Renal cortex interstitium (tissue), 11 donors: ENCODE measurements around the gene SLC16A6. TPM values are rescaled to one million over a fixed set of nuclear protein-coding genes. Genes with fewer than 3 reads are reported as not detected.
"Not testable (repeated sequence)": the region's sequence is repeated elsewhere in the genome, so short reads cannot be mapped to it uniquely, and the experiment has no call there.

Experiments used
- DNase-seq, 11 donors: peaks; one replicate each; pipeline ENCODE4 v3.0.0-alpha.2; 2013; ENCODE audit warnings: low read depth in 9 of 11, low spot score in 4 of 11; ENCODE audit errors: extremely low read depth in 1 of 11
- polyA plus RNA-seq, 3 donors: library from polyadenylated mRNA; unstranded; fragments of 120-200 nt; gene quantifications; one replicate each; pipeline ENCODE4 v1.2.1, GENCODE V29; 2013; ENCODE audit not compliant: insufficient read length in 3 of 3

SLC16A6 gene
- polyA plus RNA-seq, 3 donors = 0.73 to 1.6 (median 0.83) TPM

DNA sequence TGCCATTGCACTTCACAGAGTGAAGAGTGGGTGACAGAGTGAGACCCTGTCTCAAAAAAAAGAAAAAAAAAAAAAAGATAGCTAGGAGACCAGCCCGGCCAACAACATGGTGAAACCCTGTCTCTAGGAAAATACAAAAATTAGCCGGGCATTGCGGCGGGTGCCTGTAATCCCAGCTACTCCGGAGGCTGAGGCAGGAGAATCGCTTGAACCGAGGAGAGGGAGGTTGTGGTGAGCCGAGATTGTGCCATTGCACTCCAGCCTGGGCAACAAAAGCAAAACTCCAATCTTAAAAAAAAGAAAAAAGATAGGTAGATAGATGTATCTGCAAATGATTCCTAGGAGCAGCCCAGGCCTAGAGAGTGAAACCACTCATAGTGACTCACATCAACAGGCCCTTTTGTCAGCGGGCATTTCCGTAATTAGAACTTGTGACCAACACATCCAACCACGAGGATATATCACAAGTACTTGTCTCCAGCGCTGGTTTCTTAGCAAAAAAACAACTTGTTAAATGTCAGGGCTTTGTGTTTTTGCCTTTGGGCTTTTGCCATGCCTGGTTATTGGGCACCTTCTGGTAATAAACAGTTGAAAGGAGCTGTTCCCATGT, 56.1 kb downstream of the SLC16A6 start:
- DNase-seq = not testable (repeated sequence)

DNA sequence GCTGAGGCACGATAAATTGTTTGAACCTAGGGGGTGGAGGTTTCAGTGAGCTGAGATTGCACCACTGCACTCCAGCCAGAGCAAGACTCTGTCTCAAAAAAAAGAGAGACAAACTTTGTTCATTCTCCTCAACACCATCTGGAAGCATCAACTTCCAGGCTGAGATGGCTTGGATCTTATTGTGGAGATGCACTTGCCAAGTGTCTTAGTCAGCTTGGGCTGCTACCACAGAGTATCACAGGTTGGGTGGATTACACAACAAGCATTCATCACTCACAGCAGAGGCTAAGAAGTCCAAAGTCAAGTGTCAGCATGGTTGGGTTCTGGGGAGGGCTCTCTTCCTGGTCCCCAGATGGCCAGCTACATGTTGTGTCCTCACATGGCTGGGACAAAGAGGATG, 58.2 kb downstream of the SLC16A6 start:
- not testable (repeated sequence) for DNase-seq

DNA sequence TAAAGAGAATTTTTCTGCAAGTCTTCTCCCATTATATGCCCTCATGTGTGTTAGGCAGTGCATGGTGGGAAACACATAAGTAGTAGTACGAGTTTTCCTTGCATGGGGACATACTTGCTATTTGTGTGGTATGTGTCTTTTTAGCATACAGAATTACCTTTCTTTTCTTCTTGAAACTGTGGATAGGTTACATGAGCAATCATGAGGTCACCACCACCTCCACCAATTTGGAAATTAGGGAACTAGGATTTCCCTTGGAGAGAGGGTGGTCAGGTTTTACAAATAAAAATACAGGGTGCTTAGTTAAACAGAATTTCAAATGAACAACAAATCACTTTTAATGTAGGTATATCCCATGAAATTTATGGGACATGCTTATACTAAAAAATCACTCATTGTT, 59.4 kb downstream of the SLC16A6 start:
- DNase-seq = no peak

DNA sequence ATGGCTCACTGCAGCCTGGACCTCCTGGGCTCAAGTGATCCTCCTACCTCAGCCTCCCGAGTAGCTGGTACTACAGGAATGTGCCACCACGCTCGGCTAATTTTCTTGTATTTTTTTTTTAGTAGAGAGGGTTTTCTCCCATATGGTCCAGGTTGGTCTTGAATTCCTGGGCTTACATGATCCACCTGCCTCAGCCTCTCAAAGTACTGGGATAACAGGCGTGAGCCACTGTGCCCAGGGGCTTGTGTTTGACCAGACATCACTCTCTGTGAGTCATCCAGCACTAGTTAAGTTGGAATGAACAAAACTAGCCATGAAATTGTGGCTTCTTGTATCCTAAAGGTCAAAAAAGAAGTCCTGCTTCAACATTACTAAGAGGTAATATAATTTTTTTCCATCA, 59.8 kb downstream of the SLC16A6 start:
- not testable (repeated sequence) for DNase-seq

DNA sequence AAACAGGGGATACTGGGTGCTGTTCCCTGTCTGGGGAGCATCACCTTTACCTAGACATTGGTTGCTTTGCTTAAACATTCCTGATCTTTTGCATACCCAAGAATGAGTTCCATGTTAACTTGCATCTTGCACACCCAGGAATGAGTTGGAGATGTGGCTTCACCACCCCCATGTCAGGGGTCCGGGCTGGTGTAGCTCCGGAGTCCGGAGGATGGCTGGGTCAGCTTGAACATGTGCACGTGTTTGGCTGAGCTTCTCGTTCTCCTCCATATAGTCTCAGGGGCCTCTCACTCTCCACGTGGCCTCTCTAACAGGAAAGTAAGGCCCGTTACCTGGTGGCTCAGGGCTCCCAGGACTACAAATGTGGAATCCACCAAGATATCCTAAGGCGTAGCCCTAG, 61.3 kb downstream of the SLC16A6 start:
- DNase-seq = no peak

DNA sequence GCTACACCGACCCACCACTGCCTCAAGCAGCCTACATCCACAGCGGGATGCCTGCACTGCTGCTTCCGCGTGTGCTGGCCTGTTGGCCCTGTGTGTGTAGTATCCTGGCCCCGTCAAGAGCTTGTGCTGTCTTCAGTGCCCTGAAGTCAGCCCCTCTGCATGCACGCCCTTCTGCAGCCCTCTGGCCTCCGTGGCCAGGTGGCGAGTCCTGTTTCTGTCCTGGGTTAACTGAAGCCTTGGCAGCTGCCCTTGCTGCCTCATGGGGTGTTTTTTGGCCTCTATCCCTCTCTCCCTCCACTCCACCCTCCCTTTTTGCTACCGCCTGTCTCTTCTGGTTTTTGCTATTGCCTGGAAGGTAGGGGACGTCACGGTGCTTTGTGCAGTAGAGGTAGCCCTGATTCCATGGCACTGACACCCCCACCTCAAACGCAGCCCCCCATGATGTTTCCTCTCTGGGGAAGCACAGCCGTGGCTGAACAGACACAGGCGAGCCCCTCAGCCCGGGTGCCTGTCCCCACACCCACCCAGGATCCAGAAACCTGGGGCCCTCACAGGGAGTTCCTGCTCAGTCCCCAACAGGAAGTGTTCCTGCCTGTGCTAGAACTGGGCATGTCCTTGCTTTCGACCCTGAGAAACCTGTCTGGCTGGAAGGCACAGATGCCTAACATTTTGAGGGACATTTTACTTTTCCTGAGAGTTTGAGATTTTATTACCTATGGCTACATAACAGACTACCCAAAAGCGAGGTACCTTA, 61.9 kb downstream of the SLC16A6 start:
- DNase-seq = no peak

DNA sequence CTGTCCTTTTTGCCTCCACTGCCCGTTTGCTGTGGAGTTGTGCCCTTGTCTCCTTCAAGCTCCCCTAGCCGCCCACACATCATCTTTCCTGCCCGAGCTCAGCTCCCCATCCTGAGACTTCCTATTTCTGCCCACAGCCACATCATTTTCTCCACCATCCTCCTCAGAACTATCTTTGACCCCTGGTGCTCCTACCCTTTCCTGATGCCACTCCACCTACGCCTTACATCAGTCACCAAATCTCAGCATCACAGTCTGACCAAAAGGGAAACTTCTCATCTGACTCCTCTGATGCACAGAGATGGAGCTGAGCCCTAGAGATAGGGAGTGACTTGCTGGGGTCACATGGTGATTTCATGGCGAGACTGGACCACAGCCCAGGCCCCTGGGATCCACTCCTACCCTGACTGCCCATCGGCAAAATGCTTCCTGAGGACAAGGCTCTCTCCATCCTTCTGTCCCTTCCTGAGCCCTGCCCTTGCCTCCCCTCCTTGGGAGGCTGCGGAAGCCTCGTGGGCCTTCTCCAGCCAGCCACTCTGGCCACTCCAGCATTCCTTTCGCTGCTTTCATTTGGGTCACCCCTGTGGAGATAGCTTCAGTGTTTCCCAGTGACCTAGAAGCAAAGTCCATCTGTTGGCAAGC, 62.8 kb downstream of the SLC16A6 start:
- not testable (repeated sequence) for DNase-seq

DNA sequence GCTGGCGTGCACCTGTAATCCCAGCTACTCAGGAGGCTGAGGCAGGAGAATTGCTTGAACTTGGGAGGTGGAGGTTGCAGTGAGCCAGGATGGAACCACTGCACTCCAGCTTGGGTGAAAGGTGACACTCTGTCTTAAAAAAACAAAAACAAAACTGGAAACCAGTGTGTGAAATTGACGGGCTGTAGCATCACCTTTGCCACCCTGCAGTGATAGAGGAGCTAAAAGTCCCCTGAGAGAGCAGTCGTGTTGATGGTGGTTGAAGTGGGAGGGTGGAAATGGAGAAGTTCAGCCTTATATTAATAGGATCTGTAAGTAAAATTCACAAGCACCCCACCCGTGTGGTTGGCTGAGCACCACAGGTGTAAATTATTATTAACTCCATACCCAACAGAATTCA, 65.9 kb downstream of the SLC16A6 start:
- DNase-seq = not testable (repeated sequence)

DNA sequence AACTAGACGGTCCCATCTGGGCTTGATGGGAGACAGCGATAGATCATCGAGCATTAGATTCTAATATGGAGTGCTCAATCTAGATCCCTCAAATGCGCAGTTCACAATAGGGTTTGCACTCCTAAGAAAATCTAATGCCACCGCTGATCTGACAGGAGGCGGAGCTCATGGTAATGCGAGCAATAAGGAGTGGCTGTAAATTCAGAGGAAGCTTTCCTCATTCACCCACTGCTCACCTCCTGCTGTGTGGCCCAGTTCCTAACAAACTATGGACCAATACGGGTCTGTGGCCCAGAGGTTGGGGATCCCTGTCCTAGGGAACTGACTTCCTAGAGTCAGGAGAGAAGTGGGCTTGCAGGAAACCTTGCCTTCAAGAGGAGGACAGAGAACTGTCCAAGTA, 68.3 kb downstream of the SLC16A6 start:
- no peak for DNase-seq

DNA sequence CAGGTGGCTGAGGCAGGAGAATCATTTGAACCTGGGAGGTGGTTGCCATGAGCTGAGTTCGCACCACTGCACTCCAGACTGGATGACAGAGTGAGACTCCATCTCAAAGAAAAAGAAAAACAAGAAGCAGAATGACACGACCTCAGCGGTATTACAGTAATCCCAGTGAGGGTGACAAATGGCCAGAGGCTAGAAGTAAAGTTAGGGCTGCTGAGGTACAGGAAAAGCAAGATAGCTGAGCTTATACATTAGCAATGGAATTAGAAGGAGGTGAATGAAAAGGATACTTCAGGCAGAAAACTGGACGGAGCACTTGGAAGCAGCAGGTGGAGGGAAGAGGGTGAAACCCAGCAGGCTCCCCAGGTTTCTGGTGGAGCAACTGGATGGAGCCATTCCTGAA, 69.1 kb downstream of the SLC16A6 start:
- DNase-seq = no peak

DNA sequence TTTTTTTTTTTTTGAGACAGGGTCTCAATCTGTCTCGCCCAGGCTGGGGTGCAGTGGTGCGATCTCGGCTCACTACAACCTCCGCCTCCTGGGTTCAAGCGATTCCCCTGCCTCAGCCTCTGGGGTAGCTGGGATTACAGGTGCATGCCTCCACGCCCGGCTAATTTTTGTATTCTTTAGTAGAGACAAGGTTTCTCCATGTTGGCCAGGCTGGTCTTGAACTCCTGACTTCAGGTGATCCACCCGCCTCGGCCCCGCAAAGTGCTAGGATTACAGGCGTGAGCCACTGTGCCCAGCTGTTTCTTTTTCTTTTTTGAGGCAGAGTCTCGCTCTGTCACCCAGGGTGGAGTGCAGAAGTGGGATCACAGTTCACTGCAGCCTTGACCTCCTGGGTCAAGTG, 70.1 kb downstream of the SLC16A6 start:
- not testable (repeated sequence) for DNase-seq

DNA sequence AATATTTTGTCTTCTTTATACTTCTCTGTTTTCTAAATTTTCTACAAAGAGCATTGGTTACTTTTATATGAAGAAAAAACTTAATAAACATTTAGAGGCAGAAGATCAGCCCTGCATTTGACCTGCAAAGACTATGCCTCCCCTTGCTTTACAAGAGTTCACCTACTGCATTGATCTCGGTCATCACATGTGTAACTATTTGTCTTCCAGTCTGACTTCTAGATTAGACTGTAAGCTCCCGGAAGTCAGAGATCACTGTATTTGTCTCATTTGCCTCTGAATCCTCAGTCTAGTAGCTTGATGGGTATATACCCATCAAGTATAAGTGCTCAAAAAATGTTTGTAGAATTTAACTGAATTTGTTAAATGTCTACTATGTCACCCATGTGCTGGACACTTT, 70.7 kb downstream of the SLC16A6 start:
- DNase-seq = not testable (repeated sequence)

DNA sequence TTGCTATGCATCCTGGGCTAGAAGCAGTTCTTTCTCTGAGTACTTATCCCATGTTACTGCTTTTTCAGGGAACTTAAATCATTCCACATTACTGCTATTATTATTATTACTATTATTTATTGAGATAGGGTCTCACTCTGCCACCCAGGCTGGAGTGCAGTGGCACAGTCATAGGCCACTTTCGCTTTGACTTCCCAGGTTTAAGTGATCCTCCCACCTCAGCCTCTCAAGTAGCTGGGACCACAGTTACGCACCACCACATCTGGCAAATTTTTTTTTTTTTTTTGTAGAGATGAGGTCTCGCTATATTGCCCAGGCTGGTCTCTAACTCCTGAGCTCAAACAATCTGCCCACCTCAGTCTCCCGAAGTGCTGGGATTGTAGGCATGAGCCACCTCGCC, 71.5 kb downstream of the SLC16A6 start:
- DNase-seq = not testable (repeated sequence)

Other genes starting within 250 kb of the SLC16A6 start
- gene AMZ2, start 43.1 kb downstream of the SLC16A6 start, polyA plus RNA-seq = 10 to 100 TPM; 76.9 to 95.6 (median 84.6) TPM
- gene ARSG, start 368 bp upstream of the SLC16A6 start, polyA plus RNA-seq = 1 to 10 TPM; 4.2 to 6.8 (median 5.0) TPM
- gene WIPI1, start 166.4 kb upstream of the SLC16A6 start, polyA plus RNA-seq = 10 to 100 TPM; 24.9 to 33.5 (median 29.3) TPM
- 100 to 1,000 TPM; 371 to 397 (median 391) TPM for gene PRKAR1A, start 221.3 kb upstream of the SLC16A6 start, polyA plus RNA-seq